ENCODE results near the gene TECPR1. TPM values are rescaled to one million over a fixed set of nuclear protein-coding genes. Genes with fewer than 3 reads are reported as not detected.

Gene TECPR1
- total RNA-seq, 2 donors from 2014 or later = 31.4 to 62.7 TPM

GRCh38 chr7:98227939-98228338 lies 24.1 kb downstream of the TECPR1 start:
- no peak for DNase-seq (ENCODE audit: low spot score)
- Histone ChIP-seq H3K4me3 (no peak overlapping the region), H3K27me3 (replicated peaks; ENCODE audit: insufficient read depth) (no peaks in the 10 kb centered on the region), H3K4me1 (replicated peaks) (peaks cover 22% of the 10 kb centered on the region), H3K9me3 (no peaks in the 10 kb centered on the region), H3K36me3 (no peaks in the 10 kb centered on the region), H3K27ac (no peak overlapping the region)
- TF ChIP-seq POLR2AphosphoS5 (IDR thresholded peaks at IDR 0.05) (no peak), POLR2A (IDR thresholded peaks at IDR 0.05) (no peak)
- TF ChIP-seq, protein P1, sequence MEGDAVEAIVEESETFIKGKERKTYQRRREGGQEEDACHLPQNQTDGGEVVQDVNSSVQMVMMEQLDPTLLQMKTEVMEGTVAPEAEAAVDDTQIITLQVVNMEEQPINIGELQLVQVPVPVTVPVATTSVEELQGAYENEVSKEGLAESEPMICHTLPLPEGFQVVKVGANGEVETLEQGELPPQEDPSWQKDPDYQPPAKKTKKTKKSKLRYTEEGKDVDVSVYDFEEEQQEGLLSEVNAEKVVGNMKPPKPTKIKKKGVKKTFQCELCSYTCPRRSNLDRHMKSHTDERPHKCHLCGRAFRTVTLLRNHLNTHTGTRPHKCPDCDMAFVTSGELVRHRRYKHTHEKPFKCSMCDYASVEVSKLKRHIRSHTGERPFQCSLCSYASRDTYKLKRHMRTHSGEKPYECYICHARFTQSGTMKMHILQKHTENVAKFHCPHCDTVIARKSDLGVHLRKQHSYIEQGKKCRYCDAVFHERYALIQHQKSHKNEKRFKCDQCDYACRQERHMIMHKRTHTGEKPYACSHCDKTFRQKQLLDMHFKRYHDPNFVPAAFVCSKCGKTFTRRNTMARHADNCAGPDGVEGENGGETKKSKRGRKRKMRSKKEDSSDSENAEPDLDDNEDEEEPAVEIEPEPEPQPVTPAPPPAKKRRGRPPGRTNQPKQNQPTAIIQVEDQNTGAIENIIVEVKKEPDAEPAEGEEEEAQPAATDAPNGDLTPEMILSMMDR (IDR thresholded peaks at IDR 0.05) = no peak
- 90% methylated on average over 18 of the region's 18 CpGs for WGBS
- intact Hi-C loops (cut with DNase I) = no loop called here

GRCh38 chr7:98225913-98226614 lies 26.0 kb downstream of the TECPR1 start:
- TF ChIP-seq POLR2A (IDR thresholded peaks at IDR 0.05) (no peak), POLR2AphosphoS5 (IDR thresholded peaks at IDR 0.05) (peak; percentile 65)
- H3K36me3 ChIP-seq = no peaks in the 10 kb centered on the region
- H3K9me3 ChIP-seq = no peaks in the 10 kb centered on the region
- intact Hi-C loops (cut with DNase I) = no loop called here
- DNase-seq (ENCODE audit: low spot score) = peak; percentile 40
- H3K4me3 ChIP-seq = no peak overlapping the region
- no peaks in the 10 kb centered on the region for H3K27me3 ChIP-seq (replicated peaks; ENCODE audit: insufficient read depth)
- 66% methylated on average over 16 of the region's 16 CpGs for WGBS
- H3K4me1 ChIP-seq (replicated peaks) = peaks cover 25% of the 10 kb centered on the region
- peak overlapping the region; percentile 51 to 79 for H3K27ac ChIP-seq

GRCh38 chr7:98224701-98225181 lies 27.3 kb downstream of the TECPR1 start:
- WGBS = 93% methylated on average over 20 of the region's 21 CpGs
- no peak for TF ChIP-seq POLR2AphosphoS5 (IDR thresholded peaks at IDR 0.05)
- no peak for TF ChIP-seq POLR2A (IDR thresholded peaks at IDR 0.05)
- TF ChIP-seq, protein P1 (IDR thresholded peaks at IDR 0.05) = no peak
- no peaks in the 10 kb centered on the region for H3K27me3 ChIP-seq (replicated peaks; ENCODE audit: insufficient read depth)
- no peaks in the 10 kb centered on the region for H3K9me3 ChIP-seq
- no peak for DNase-seq (ENCODE audit: low spot score)
- no peaks in the 10 kb centered on the region for H3K36me3 ChIP-seq
- H3K4me1 ChIP-seq (replicated peaks) = peaks cover 25% of the 10 kb centered on the region
- H3K27ac ChIP-seq = peak overlapping the region; percentile 71 to 79
- no peak overlapping the region for H3K4me3 ChIP-seq
- intact Hi-C loops (cut with DNase I) = no loop called here

DNA sequence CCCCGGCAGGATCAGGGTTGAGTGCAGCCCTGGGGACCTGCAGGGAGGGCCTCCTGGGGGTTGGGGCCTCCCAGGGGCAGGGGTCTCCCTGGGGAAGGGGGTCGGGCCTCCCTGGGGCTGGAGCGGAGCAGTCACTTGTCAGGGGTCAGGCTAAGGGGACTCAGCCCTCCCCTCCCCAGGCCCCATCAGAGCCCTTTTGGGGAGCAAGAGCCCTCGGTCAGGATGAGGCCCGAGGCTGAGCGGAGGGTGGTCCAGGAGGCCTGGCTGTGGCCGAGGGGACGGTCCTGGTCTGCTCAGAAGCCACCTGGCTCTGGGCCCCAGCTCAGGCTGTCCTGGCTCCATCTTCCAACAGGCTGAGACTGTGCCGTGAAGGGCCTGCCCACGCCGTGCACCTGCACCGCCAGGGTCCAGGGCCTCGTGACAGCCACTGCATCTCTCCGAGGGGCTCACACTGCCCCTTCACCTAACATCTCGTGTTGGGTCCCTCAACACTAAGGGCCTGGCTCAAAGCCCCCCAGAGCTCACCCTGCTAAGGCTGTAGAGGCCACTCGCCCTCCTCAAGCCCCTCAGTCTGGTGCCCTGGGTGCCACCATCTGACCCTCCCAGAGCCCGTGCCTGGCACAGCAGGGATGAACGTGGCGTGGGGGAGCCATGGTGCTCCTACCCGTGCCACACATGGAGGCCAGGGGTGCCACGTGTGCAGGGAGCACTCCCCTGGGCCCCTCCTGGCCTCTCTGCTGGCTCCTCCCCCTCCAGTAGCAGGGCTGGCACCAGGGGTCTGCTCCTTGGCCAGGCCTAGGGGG lies 27.9 kb downstream of the TECPR1 start:
- intact Hi-C loops (cut with DNase I) = no loop called here
- DNase-seq (ENCODE audit: low spot score) = no peak
- Histone ChIP-seq H3K4me3 (no peak overlapping the region), H3K4me1 (replicated peaks) (peaks cover 25% of the 10 kb centered on the region), H3K9me3 (no peaks in the 10 kb centered on the region), H3K27ac (peak overlapping the region; percentile 71 to 79), H3K27me3 (replicated peaks; ENCODE audit: insufficient read depth) (no peaks in the 10 kb centered on the region), H3K36me3 (no peaks in the 10 kb centered on the region)
- TF ChIP-seq POLR2AphosphoS5 (IDR thresholded peaks at IDR 0.05) (no peak), POLR2A (IDR thresholded peaks at IDR 0.05) (no peak)
- TF ChIP-seq, protein P1 (IDR thresholded peaks at IDR 0.05) = no peak
- 83% methylated on average over 19 of the region's 21 CpGs for WGBS

DNA sequence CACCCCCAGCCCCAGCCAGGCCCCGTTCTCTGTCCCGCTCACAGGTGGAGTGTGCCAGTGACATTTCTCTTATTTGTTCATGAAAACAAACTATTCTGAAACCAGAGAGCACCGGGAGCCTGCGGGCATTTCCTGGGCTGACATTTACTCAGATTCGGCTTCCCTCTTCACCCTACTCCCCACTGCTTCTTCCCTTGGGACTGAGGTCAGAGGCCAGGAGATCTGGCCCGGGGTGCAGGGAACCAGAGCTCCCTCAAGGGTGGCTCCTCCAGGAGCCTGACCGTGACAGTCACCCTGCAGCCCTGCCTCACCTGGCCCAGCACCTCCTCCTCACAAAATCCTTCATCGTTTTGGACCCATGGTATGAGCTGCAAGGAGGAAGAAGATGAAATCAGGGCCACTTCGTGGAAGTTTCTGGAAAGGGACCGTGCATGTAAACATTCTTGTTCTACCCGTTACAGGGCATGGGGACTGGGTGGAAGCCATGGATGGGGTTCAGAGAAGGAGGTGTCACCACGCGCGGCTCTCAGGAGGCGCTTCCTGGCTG lies 28.6 kb downstream of the TECPR1 start:
- Histone ChIP-seq H3K27ac (peak overlapping the region; percentile 71 to 79), H3K4me1 (replicated peaks) (peaks cover 25% of the 10 kb centered on the region), H3K36me3 (no peaks in the 10 kb centered on the region), H3K27me3 (replicated peaks; ENCODE audit: insufficient read depth) (no peaks in the 10 kb centered on the region), H3K9me3 (no peaks in the 10 kb centered on the region), H3K4me3 (no peak overlapping the region)
- peak; percentile 41 for DNase-seq (ENCODE audit: low spot score)
- intact Hi-C loops (cut with DNase I) = no loop called here
- TF ChIP-seq POLR2A (IDR thresholded peaks at IDR 0.05) = no peak
- TF ChIP-seq, protein P1 (IDR thresholded peaks at IDR 0.05) = no peak
- TF ChIP-seq POLR2AphosphoS5 (IDR thresholded peaks at IDR 0.05) = no peak
- whole genome bisulfite sequencing = 42% methylated on average over 15 of the region's 15 CpGs
